GM10266 (cell line): ENCODE measurements around the gene EVL.
A peak's percentile ranks its signal among the peaks of the same experiment; 100 is the strongest.

Experiments
- DNase-seq: peaks from one replicate; pipeline ENCODE4 v3.0.0; 2012; ENCODE audit errors: extremely low spot score
- CTCF ChIP-seq: IDR thresholded peaks from 2 replicates; pipeline ENCODE4 v1.5.1; 2012; ENCODE audit warnings: mild to moderate bottlenecking, low read depth; ENCODE audit not compliant: control insufficient read depth, insufficient read depth; ENCODE audit errors: missing control alignments

EVL gene

GRCh38 chr14:100148837-100149731, 83.9 kb downstream of the EVL start:
- no peak for TF ChIP-seq CTCF
- no peak for DNase-seq

GRCh38 chr14:100149851-100150611, 84.8 kb downstream of the EVL start:
- DNase-seq, result no peak
- no peak for TF ChIP-seq CTCF

- no peak for TF ChIP-seq CTCF
- DNase-seq, result no peak
These were observed 85.8 kb downstream of the EVL start for GRCh38 chr14:100150932-100151587.

- TF ChIP-seq CTCF, result no peak
- DNase-seq, result no peak
These were observed 86.9 kb downstream of the EVL start for GRCh38 chr14:100152091-100152490.

- TF ChIP-seq CTCF, result no peak
- DNase-seq, result no peak
These were observed 88.3 kb downstream of the EVL start for GRCh38 chr14:100153560-100153959.

GRCh38 chr14:100155049-100155621, 89.9 kb downstream of the EVL start:
- no peak for DNase-seq
- peak; percentile 54 for TF ChIP-seq CTCF
